ENCODE results near the gene ANKIB1.

DNA sequence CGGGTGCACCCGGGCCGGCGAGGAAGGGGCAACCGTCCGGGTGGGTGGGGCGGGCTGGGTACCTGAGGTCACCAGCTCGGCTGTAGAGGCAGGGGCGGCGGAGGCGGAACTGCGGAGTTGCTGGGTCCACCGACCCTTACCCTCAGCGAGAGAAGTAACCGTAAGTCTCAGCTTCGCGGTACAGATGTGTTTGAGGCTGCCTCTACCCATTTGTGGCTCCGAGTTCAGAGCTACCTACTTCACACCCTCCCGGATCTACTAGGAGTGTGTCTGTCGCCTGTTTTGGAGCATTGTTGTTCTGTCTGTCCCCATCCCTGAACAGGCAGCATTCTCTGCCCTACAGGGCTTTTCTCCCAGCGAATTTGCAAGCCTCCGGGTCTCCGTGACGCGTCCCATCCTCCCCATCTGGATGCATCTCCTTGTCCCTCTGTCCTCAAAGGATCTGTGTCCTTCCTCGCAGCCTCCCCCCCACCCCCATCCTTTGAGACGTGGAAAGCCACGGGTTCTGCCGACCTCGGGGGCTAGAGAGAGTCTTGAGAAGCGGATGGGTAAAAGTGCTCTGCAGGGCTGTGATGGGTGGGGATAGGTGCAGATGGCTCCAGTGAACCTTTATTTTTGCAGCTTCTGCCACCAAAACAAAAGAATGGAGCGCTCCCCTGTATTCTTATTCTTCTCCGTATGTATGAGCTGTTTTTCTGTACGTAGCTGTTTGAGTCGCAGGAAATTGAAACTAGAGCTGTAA, 757 bp downstream of the ANKIB1 start:
- TF ChIP-seq POLR2A (IDR thresholded peaks at IDR 0.05) (no peak), EP300 (IDR thresholded peaks at IDR 0.05) (no peak)
- TF ChIP-seq, protein P1, sequence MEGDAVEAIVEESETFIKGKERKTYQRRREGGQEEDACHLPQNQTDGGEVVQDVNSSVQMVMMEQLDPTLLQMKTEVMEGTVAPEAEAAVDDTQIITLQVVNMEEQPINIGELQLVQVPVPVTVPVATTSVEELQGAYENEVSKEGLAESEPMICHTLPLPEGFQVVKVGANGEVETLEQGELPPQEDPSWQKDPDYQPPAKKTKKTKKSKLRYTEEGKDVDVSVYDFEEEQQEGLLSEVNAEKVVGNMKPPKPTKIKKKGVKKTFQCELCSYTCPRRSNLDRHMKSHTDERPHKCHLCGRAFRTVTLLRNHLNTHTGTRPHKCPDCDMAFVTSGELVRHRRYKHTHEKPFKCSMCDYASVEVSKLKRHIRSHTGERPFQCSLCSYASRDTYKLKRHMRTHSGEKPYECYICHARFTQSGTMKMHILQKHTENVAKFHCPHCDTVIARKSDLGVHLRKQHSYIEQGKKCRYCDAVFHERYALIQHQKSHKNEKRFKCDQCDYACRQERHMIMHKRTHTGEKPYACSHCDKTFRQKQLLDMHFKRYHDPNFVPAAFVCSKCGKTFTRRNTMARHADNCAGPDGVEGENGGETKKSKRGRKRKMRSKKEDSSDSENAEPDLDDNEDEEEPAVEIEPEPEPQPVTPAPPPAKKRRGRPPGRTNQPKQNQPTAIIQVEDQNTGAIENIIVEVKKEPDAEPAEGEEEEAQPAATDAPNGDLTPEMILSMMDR (IDR thresholded peaks at IDR 0.05): no peak

Measured in suprapubic skin (tissue), 3 donors.